ENCODE measurements around the gene MTMR10. TPM values are rescaled to one million over a fixed set of nuclear protein-coding genes. Genes with fewer than 3 reads are reported as not detected.

MTMR10 gene
- total and polyA plus RNA-seq, 2 of the 4 experiments (the other 2 are of a cell fraction), result 11.2 to 13.8 TPM

DNA sequence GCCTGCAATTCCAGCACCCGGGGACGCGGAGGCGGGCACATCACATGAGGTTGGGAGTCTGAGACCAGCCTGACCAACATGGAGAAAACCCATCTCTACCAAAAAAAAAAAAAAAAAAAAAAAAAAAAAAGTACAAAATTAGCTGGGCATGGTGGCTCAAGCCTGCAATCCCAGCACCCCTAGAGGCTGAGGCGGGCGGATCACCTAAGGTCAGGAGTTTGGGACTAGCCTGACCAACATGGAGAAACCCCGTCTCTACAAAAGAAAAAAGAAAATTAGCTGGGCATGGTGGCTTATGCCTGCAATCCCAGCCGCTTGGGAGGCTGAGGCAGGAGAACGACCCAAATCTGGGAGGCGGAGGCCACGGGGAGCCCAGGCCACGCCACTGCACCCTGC is 95.2 kb downstream of the MTMR10 start:
- Histone ChIP-seq H4K5ac (ENCODE audit: low read depth, low read length) (no peak overlapping the region), H2AFZ (replicated peaks; ENCODE audit: low read length, poor library complexity) (no peak overlapping the region), H3K18ac (ENCODE audit: low read depth, low read length) (no peak overlapping the region), H4K8ac (ENCODE audit: low read depth in 2 of 2, low read length in 2 of 2) (no peak overlapping the region), H3K56ac (ENCODE audit: extremely low read depth, insufficient read depth, low read length) (no peak overlapping the region), H2BK5ac (ENCODE audit: low read depth, low read length, poor library complexity, severe bottlenecking) (no peak overlapping the region), H4K20me1 (ENCODE audit: insufficient read depth, low read length) (no peaks in the 10 kb centered on the region), H3K9ac (ENCODE audit: low read depth, low read length) (no peak overlapping the region), H3K27ac (ENCODE audit: insufficient read depth, low read length) (no peak overlapping the region), H2BK120ac (ENCODE audit: low read depth, low read length) (no peak overlapping the region), H3K4ac (ENCODE audit: low read depth, low read length) (no peak overlapping the region), H3K9me1 (ENCODE audit: insufficient read depth, low read length) (no peaks in the 10 kb centered on the region), H3K14ac (replicated peaks; ENCODE audit: low read depth, low read length) (no peak overlapping the region), H3K36me3 (ENCODE audit: control insufficient read depth, insufficient read depth, low read length) (no peaks in the 10 kb centered on the region), H3K27me3 (ENCODE audit: control insufficient read depth, insufficient read depth, low read length) (no peaks in the 10 kb centered on the region), H2AK5ac (ENCODE audit: low read depth, low read length) (no peak overlapping the region), H3K79me1 (ENCODE audit: low read depth in 1 of 2, low read length in 2 of 2) (no peaks in the 10 kb centered on the region), H3K9me3 (ENCODE audit: control insufficient read depth, insufficient read depth, low read length) (no peaks in the 10 kb centered on the region), H2BK20ac (ENCODE audit: low read depth, low read length) (no peak overlapping the region), H3K4me3 (ENCODE audit: insufficient read depth, low read depth, low read length) (no peak overlapping the region), H3K4me2 (ENCODE audit: low read depth, low read length) (no peak overlapping the region), H4K91ac (ENCODE audit: insufficient read depth, low read depth, low read length) (no peak overlapping the region), H2BK15ac (ENCODE audit: low read depth, low read length) (no peak overlapping the region), H2AK9ac (replicated peaks; ENCODE audit: low read depth, low read length, poor library complexity) (no peak overlapping the region), H3K4me1 (ENCODE audit: control insufficient read depth, insufficient read depth, low read length) (no peaks in the 10 kb centered on the region), H3K23ac (ENCODE audit: low read depth, low read length) (no peak overlapping the region)
- intact Hi-C loops (cut with micrococcal nuclease) (no loop called here), dilution Hi-C loops (cut with HindIII; ENCODE audit: low sequenced_read_pairs, unreplicated experiment) (no loop called here), in situ Hi-C loops (cut with MboI; ENCODE audit: low sequenced_read_pairs) (no loop called here)
- WGBS, 2 experiments (ENCODE audit: extremely low coverage in 2 of 2, insufficient read length in 1 of 2), result no CpG with 5 or more reads among the region's 12 CpGs
- POLR2A ChIA-PET (ENCODE audit: unreplicated experiment), result no interaction called here
- no peak for TF ChIP-seq POLR2A (IDR thresholded peaks at IDR 0.05; ENCODE audit: low read depth, low read length)
- no peak for TF ChIP-seq MAFK (IDR thresholded peaks at IDR 0.05; ENCODE audit: low read depth, low read length)
- ATAC-seq (ENCODE audit: low read depth) (no peak), DNase-seq (no peak)
- BruUV-seq (replicated peaks), result no TSS peak
- CTCF ChIA-PET, result no interaction called here
